Keratinocyte (primary cell): ENCODE data around the gene AGAP1. TPM values are rescaled to one million over a fixed set of nuclear protein-coding genes. Genes with fewer than 3 reads are reported as not detected.

Source experiments
- DNase-seq: peaks from one replicate; pipeline ENCODE4 v3.0.0-alpha.2; 2011; ENCODE audit warnings: low read depth, missing footprints, low spot score
- FAIRE-seq: peaks from 2 replicates; lab custom pipeline; 2011; peaks lifted over from hg19 to GRCh38; lab: Jason Lieb, UNC
- H2AFZ ChIP-seq: 2 replicates; pipeline ENCODE4 v1.6.0; 2012; ENCODE audit warnings: low read length, control low read depth, inconsistent platforms; ENCODE audit not compliant: control insufficient read depth
- H3K27ac ChIP-seq: 2 replicates; pipeline ENCODE4 v1.5.1; 2011; ENCODE audit warnings: low read length; ENCODE audit not compliant: control insufficient read depth, insufficient read depth
- H3K27me3 ChIP-seq: 3 replicates; pipeline ENCODE4 v1.6.0; 2011; ENCODE audit warnings: low read length; ENCODE audit not compliant: control insufficient read depth, insufficient read depth; ENCODE audit errors: extremely low read depth
- H3K36me3 ChIP-seq, 2 experiments: 2 replicates in 1 of 2; 3 replicates in 1 of 2; pipeline ENCODE4 v1.5.1; 2011; ENCODE audit warnings: low read length in 2 of 2, mild to moderate bottlenecking in 1 of 2; ENCODE audit not compliant: control insufficient read depth in 2 of 2, insufficient read depth in 2 of 2; ENCODE audit errors: extremely low read depth in 1 of 2
- H3K4me1 ChIP-seq: 3 replicates; pipeline ENCODE4 v1.5.1; 2011; ENCODE audit warnings: low read length; ENCODE audit not compliant: control insufficient read depth, insufficient read depth; ENCODE audit errors: extremely low read depth
- H3K4me2 ChIP-seq: 3 replicates; pipeline ENCODE4 v1.6.0; 2011; ENCODE audit warnings: low read depth, low read length; ENCODE audit not compliant: control insufficient read depth, insufficient read depth; ENCODE audit errors: extremely low read depth
- H3K4me3 ChIP-seq, 3 experiments: fragments of 200-600 bp in 1 of 3; sonication (generic) in 1 of 3; 2 replicates in 2 of 3; 3 replicates in 1 of 3; pipeline ENCODE4 v1.5.1; 2011 to 2016; ENCODE audit warnings: low read length in 3 of 3, mild to moderate bottlenecking in 3 of 3, control low read depth in 2 of 3, inconsistent platforms in 1 of 3, low read depth in 1 of 3, mixed read lengths in 1 of 3, mixed run types in 1 of 3, moderate library complexity in 1 of 3; ENCODE audit not compliant: control insufficient read depth in 2 of 3, insufficient read depth in 2 of 3; ENCODE audit errors: extremely low read depth in 1 of 3
- H3K79me2 ChIP-seq: 2 replicates; pipeline ENCODE4 v1.6.0; 2012; ENCODE audit warnings: low read length; ENCODE audit not compliant: control insufficient read depth, insufficient read depth
- H3K9ac ChIP-seq: 3 replicates; pipeline ENCODE4 v1.6.0; 2011; ENCODE audit warnings: low read length; ENCODE audit not compliant: control insufficient read depth, insufficient read depth; ENCODE audit errors: extremely low read depth
- H3K9me1 ChIP-seq: 3 replicates; pipeline ENCODE4 v1.6.0; 2011; ENCODE audit warnings: low read length; ENCODE audit not compliant: control insufficient read depth, insufficient read depth; ENCODE audit errors: extremely low read depth
- H3K9me3 ChIP-seq: 2 replicates; pipeline ENCODE4 v1.5.1; 2012; ENCODE audit warnings: low read depth, low read length; ENCODE audit not compliant: control insufficient read depth
- H4K20me1 ChIP-seq: 3 replicates; pipeline ENCODE4 v1.6.0; 2011; ENCODE audit warnings: low read length; ENCODE audit not compliant: control insufficient read depth, insufficient read depth; ENCODE audit errors: extremely low read depth
- EZH2 ChIP-seq: IDR thresholded peaks from one replicate; pipeline ENCODE4 v1.6.1; 2012; ENCODE audit warnings: inconsistent platforms, mild to moderate bottlenecking, low read length, moderate library complexity
- dilution Hi-C: fragments of 300-500 bp; cut with MboI; formaldehyde crosslinking; loops from one replicate; pipeline ENCODE4 v1.7.0; 2020; ENCODE audit warnings: low sequenced_read_pairs; ENCODE audit not compliant: extremely low pct_ligation_motif_present
- polyA plus RNA-seq, 5 experiments: library from polyadenylated mRNA; depleted of rRNA in 3 of 5; stranded (reverse) in 3 of 5; stranded (forward) in 1 of 5; unstranded in 1 of 5; fragments of >200 nt; gene quantifications; 1 replicate in 1 of 5; 2 replicates in 3 of 5; 3 replicates in 1 of 5; pipeline versions ENCODE4 v1.2.1 to v1.2.3, GENCODE V29; 2011 to 2012; ENCODE audit warnings: missing spikeins in 2 of 5, low read depth in 1 of 5, low replicate concordance in 1 of 5
- TF ChIP-seq, protein P1 (sequence below), 3 experiments: IDR thresholded peaks in 1 of 3; conservative IDR thresholded peaks in 1 of 3; optimal IDR thresholded peaks in 1 of 3; 2 replicates in 2 of 3; 3 replicates in 1 of 3; pipeline versions ENCODE3 to v1.5.1; 2011; ENCODE audit warnings: low read length in 3 of 3, mild to moderate bottlenecking in 3 of 3, moderate library complexity in 2 of 3, control low read depth in 1 of 3, inconsistent platforms in 1 of 3; ENCODE audit not compliant: insufficient read depth in 2 of 3; ENCODE audit errors: extremely low read depth in 1 of 3

The AGAP1 gene
- polyA plus RNA-seq, 1 donor (not counting 4 experiments of a cell fraction or from before 2014, with no cell fraction given) = 12.6 TPM

DNA sequence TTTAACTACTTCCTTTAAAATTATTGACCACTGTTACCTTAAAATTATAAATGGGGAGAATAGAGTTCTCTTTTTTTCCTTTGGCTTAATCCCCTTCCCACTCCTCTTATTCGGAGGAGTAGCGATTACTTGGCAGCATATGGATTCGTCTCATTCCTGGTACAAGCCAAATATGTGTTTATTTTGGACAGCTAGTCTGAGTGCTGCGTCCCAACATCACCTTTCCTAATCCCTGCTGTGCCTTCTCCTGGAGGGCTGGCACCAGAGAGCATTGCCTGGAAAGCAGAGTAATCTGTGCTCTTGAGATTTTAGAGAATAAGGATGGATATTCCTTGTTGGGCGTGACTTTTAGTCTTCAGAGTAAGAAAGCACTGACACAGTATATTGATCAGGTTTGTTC, 185.6 kb downstream of the AGAP1 start:
- no peak for DNase-seq
- Histone ChIP-seq H3K9ac (no peak overlapping the region), H3K79me2 (peaks cover 42% of the 10 kb centered on the region), H3K9me1 (peaks cover 2% of the 10 kb centered on the region), H3K4me2 (no peak overlapping the region), H3K27ac (no peak overlapping the region), H3K4me3 (no peak overlapping the region), H2AFZ (no peak overlapping the region), H3K4me1 (peaks cover 5% of the 10 kb centered on the region), H4K20me1 (peaks cover 13% of the 10 kb centered on the region), H3K9me3 (no peaks in the 10 kb centered on the region), H3K27me3 (no peaks in the 10 kb centered on the region), H3K36me3 (no peaks in the 10 kb centered on the region)
- TF ChIP-seq, protein P1, sequence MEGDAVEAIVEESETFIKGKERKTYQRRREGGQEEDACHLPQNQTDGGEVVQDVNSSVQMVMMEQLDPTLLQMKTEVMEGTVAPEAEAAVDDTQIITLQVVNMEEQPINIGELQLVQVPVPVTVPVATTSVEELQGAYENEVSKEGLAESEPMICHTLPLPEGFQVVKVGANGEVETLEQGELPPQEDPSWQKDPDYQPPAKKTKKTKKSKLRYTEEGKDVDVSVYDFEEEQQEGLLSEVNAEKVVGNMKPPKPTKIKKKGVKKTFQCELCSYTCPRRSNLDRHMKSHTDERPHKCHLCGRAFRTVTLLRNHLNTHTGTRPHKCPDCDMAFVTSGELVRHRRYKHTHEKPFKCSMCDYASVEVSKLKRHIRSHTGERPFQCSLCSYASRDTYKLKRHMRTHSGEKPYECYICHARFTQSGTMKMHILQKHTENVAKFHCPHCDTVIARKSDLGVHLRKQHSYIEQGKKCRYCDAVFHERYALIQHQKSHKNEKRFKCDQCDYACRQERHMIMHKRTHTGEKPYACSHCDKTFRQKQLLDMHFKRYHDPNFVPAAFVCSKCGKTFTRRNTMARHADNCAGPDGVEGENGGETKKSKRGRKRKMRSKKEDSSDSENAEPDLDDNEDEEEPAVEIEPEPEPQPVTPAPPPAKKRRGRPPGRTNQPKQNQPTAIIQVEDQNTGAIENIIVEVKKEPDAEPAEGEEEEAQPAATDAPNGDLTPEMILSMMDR (optimal IDR thresholded peaks at IDR 0.05 in 1 of 3, IDR thresholded peaks at IDR 0.05 in 1 of 3, conservative IDR thresholded peaks at IDR 0.05 in 1 of 3; ENCODE audit: extremely low read depth in 1 of 3, insufficient read depth in 2 of 3, low read length in 3 of 3) = no peak
- TF ChIP-seq EZH2 = no peak
- dilution Hi-C loops = no loop called here
- FAIRE-seq = no peak

DNA sequence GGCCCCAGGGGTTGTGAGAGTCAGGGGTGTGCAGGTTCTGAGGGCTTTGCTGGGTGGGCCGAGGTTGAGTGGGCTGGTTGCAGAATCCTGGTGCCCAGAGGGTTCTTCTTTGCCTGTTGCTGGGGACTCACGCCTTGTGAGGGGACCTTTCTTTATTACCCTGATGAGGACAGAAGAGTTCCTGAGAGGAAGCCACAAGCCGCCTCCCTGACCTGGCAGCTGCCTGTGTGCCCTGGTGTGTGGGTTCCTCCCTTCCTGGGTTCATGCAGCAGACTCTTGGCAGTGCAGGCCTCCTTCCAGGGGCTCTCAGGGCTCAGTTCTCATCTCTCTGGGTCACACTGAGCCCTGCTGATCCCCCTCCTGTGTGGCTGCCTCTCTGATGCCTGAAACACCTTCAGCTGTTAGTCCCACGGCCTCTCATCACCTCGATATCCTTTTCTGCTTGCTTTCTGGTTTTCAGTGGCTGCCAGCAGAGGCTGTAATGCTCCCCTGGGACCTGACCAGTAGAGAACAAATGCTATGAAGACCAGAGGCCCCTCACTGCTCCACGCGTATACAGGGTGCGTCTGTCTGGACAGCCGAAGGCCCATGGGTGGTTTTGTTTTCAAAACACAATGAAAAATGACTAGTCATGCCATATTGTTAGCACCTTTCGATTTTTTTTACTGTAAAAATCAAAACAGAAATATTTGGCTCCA, 191.3 kb downstream of the AGAP1 start:
- no peak overlapping the region for H3K27ac ChIP-seq
- H2AFZ ChIP-seq = no peak overlapping the region
- H3K9me1 ChIP-seq = no peaks in the 10 kb centered on the region
- peaks cover 2% of the 10 kb centered on the region for H3K9me3 ChIP-seq
- DNase-seq = no peak
- dilution Hi-C loops = no loop called here
- H3K27me3 ChIP-seq = no peaks in the 10 kb centered on the region
- peaks cover 4% of the 10 kb centered on the region for H4K20me1 ChIP-seq
- no peak for TF ChIP-seq EZH2
- TF ChIP-seq, protein P1 (optimal IDR thresholded peaks at IDR 0.05 in 1 of 3, IDR thresholded peaks at IDR 0.05 in 1 of 3, conservative IDR thresholded peaks at IDR 0.05 in 1 of 3; ENCODE audit: extremely low read depth in 1 of 3, insufficient read depth in 2 of 3, low read length in 3 of 3) = no peak
- FAIRE-seq = no peak
- H3K9ac ChIP-seq = no peak overlapping the region
- H3K79me2 ChIP-seq = peaks cover 29% of the 10 kb centered on the region
- H3K4me2 ChIP-seq = no peak overlapping the region
- no peaks in the 10 kb centered on the region for H3K4me1 ChIP-seq
- H3K4me3 ChIP-seq = no peak overlapping the region
- H3K36me3 ChIP-seq = no peaks in the 10 kb centered on the region
